Fibroblast of villous mesenchyme (primary cell): Measurements from ENCODE around the gene NHLRC1. TPM values are rescaled to one million over a fixed set of nuclear protein-coding genes. Genes with fewer than 3 reads are reported as not detected.

ENCODE experiments used
- DNase-seq: peaks from one replicate; pipeline ENCODE4 v3.0.0-alpha.2; 2010; ENCODE audit warnings: low read depth
- H3K4me3 ChIP-seq: 2 replicates; pipeline ENCODE4 v1.5.1; 2011; ENCODE audit warnings: low read depth, mild to moderate bottlenecking, low read length
- CTCF ChIP-seq: IDR thresholded peaks from 2 replicates; pipeline ENCODE4 v1.5.1; 2012; ENCODE audit warnings: low read depth, mild to moderate bottlenecking, low read length; ENCODE audit not compliant: insufficient read depth
- total RNA-seq: library from RNA; depleted of rRNA; stranded (reverse); fragments of >200 nt; gene quantifications from 2 replicates; pipeline ENCODE4 v1.2.3, GENCODE V29; 2012

The NHLRC1 gene
- total RNA-seq, 1 donor: 1.7 TPM

GRCh38 chr6:18090349-18090786 lies 32.1 kb downstream of the NHLRC1 start:
- TF ChIP-seq CTCF: no peak

GRCh38 chr6:18088419-18089296 lies 33.8 kb downstream of the NHLRC1 start:
- no peak for TF ChIP-seq CTCF
- DNase-seq: no peak
- H3K4me3 ChIP-seq: no peak overlapping the region

More at GRCh38 chr6:18090349-18090786, 32.1 kb downstream of the NHLRC1 start:
- DNase-seq: no peak
- H3K4me3 ChIP-seq: no peak overlapping the region

- no peak for TF ChIP-seq CTCF
- DNase-seq: no peak
- no peak overlapping the region for H3K4me3 ChIP-seq
Measured at GRCh38 chr6:18087396-18088165, 34.9 kb downstream of the NHLRC1 start.

- TF ChIP-seq CTCF: no peak
- no peak for DNase-seq
Measured at GRCh38 chr6:18081025-18081668, 41.3 kb downstream of the NHLRC1 start.

GRCh38 chr6:18080544-18080943 lies 41.9 kb downstream of the NHLRC1 start:
- no peak overlapping the region for H3K4me3 ChIP-seq
- TF ChIP-seq CTCF: no peak
- no peak for DNase-seq

More at GRCh38 chr6:18081025-18081668, 41.3 kb downstream of the NHLRC1 start:
- no peak overlapping the region for H3K4me3 ChIP-seq

GRCh38 chr6:18078866-18079265 lies 43.6 kb downstream of the NHLRC1 start:
- TF ChIP-seq CTCF: no peak
- DNase-seq: no peak

More at GRCh38 chr6:18078866-18079265, 43.6 kb downstream of the NHLRC1 start:
- no peak overlapping the region for H3K4me3 ChIP-seq
